Measurements from ENCODE around the gene MAGI2. TPM values are rescaled to one million over a fixed set of nuclear protein-coding genes. Genes with fewer than 3 reads are reported as not detected.

The MAGI2 gene
- total RNA-seq, 2 donors from 2014 or later: 3.9 to 10.5 TPM

GRCh38 chr7:78530351-78530750 is 923.1 kb downstream of the MAGI2 start:
- DNase-seq: no peak
- Histone ChIP-seq H3K9me3 (no peaks in the 10 kb centered on the region), H3K27me3 (no peaks in the 10 kb centered on the region), H3K4me3 (no peak overlapping the region), H3K4me1 (no peaks in the 10 kb centered on the region), H3K27ac (no peak overlapping the region), H3K36me3 (replicated peaks in 1 of 2; ENCODE audit: insufficient read depth in 1 of 2, low read depth in 2 of 2) (no peaks in the 10 kb centered on the region)
- intact Hi-C loops (cut with DNase I): no loop called here
- TF ChIP-seq CTCF (IDR thresholded peaks at IDR 0.05) (no peak), POLR2A (IDR thresholded peaks at IDR 0.05) (no peak)
- no peak for ATAC-seq
- 77 to 80% methylated on average over 4 of the region's 4 CpGs for WGBS, 2 donors

- no peak for TF ChIP-seq CTCF (IDR thresholded peaks at IDR 0.05)
- TF ChIP-seq POLR2A (IDR thresholded peaks at IDR 0.05): no peak
Observed at GRCh38 chr7:78529392-78529791, 924.1 kb downstream of the MAGI2 start.

GRCh38 chr7:78528964-78529363 is 924.5 kb downstream of the MAGI2 start:
- no peaks in the 10 kb centered on the region for H3K9me3 ChIP-seq
- no peaks in the 10 kb centered on the region for H3K36me3 ChIP-seq (replicated peaks in 1 of 2; ENCODE audit: insufficient read depth in 1 of 2, low read depth in 2 of 2)
- WGBS, 2 donors: 71 to 76% methylated on average over 3 of the region's 3 CpGs
- ATAC-seq: no peak
- no peak for DNase-seq
- H3K4me1 ChIP-seq: no peaks in the 10 kb centered on the region
- intact Hi-C loops (cut with DNase I): no loop called here
- no peak overlapping the region for H3K27ac ChIP-seq
- TF ChIP-seq CTCF (IDR thresholded peaks at IDR 0.05) (no peak), POLR2A (IDR thresholded peaks at IDR 0.05) (no peak)
- no peaks in the 10 kb centered on the region for H3K27me3 ChIP-seq
- no peak overlapping the region for H3K4me3 ChIP-seq

More at GRCh38 chr7:78529392-78529791, 924.1 kb downstream of the MAGI2 start:
- Histone ChIP-seq H3K4me1 (no peaks in the 10 kb centered on the region), H3K27me3 (no peaks in the 10 kb centered on the region), H3K4me3 (no peak overlapping the region), H3K36me3 (replicated peaks in 1 of 2; ENCODE audit: insufficient read depth in 1 of 2, low read depth in 2 of 2) (no peaks in the 10 kb centered on the region), H3K27ac (no peak overlapping the region), H3K9me3 (no peaks in the 10 kb centered on the region)
- ATAC-seq (no peak), DNase-seq (no peak)
- 70 to 76% methylated on average over 3 of the region's 3 CpGs for WGBS, 2 donors
- intact Hi-C loops (cut with DNase I): no loop called here

- Histone ChIP-seq H3K4me1 (no peaks in the 10 kb centered on the region), H3K27ac (no peak overlapping the region), H3K4me3 (no peak overlapping the region), H3K36me3 (replicated peaks in 1 of 2; ENCODE audit: insufficient read depth in 1 of 2, low read depth in 2 of 2) (no peaks in the 10 kb centered on the region), H3K27me3 (no peaks in the 10 kb centered on the region), H3K9me3 (no peaks in the 10 kb centered on the region)
- 47 to 70% methylated on average over 5 of the region's 5 CpGs for WGBS, 2 donors
- TF ChIP-seq POLR2A (IDR thresholded peaks at IDR 0.05) (no peak), CTCF (IDR thresholded peaks at IDR 0.05) (no peak)
- intact Hi-C loops (cut with DNase I): no loop called here
- no peak for ATAC-seq
- no peak for DNase-seq
Observed at GRCh38 chr7:78523930-78524329, 929.5 kb downstream of the MAGI2 start.

DNA sequence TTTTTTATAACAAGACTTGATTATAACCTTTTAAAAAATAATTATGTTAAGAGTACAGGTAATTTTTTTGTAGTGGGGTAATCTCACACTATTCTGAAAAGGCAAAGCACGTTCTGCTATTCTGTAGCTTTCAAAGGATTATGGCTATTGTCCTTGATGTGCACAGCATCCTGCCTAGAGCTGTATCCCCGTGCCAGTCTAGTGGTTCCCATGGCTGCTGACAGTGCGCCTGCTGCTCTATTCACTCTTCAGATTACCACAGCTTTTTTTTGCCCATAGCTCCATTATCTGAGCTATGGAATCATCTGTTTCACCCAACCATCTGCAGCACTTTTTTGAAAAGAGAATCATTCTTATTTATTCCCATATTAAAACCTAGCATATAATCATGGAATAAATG is 931.5 kb downstream of the MAGI2 start:
- DNase-seq (no peak), ATAC-seq (no peak)
- 81 to 84% methylated on average over 3 of the region's 3 CpGs for WGBS, 2 donors
- Histone ChIP-seq H3K9me3 (no peaks in the 10 kb centered on the region), H3K27ac (no peak overlapping the region), H3K4me1 (no peaks in the 10 kb centered on the region), H3K36me3 (replicated peaks in 1 of 2; ENCODE audit: insufficient read depth in 1 of 2, low read depth in 2 of 2) (no peaks in the 10 kb centered on the region), H3K4me3 (no peak overlapping the region), H3K27me3 (no peaks in the 10 kb centered on the region)
- no peak for TF ChIP-seq CTCF (IDR thresholded peaks at IDR 0.05)
- TF ChIP-seq POLR2A (IDR thresholded peaks at IDR 0.05): no peak
- intact Hi-C loops (cut with DNase I): no loop called here

Data from body of pancreas (tissue), 4 donors.